NCI-H1417 treated with DMSO at 0.1 percent for 48 hours (cell line): ENCODE data around the gene IER5L.
"Not testable (repeated sequence)": the region's sequence is repeated elsewhere in the genome, so short reads cannot be mapped to it uniquely, and the experiment has no call there.

ENCODE experiments used
- DNase-seq: peaks from one replicate; lab custom pipeline; 2025; lab: John Stamatoyannopoulos, UW

The IER5L gene

DNA sequence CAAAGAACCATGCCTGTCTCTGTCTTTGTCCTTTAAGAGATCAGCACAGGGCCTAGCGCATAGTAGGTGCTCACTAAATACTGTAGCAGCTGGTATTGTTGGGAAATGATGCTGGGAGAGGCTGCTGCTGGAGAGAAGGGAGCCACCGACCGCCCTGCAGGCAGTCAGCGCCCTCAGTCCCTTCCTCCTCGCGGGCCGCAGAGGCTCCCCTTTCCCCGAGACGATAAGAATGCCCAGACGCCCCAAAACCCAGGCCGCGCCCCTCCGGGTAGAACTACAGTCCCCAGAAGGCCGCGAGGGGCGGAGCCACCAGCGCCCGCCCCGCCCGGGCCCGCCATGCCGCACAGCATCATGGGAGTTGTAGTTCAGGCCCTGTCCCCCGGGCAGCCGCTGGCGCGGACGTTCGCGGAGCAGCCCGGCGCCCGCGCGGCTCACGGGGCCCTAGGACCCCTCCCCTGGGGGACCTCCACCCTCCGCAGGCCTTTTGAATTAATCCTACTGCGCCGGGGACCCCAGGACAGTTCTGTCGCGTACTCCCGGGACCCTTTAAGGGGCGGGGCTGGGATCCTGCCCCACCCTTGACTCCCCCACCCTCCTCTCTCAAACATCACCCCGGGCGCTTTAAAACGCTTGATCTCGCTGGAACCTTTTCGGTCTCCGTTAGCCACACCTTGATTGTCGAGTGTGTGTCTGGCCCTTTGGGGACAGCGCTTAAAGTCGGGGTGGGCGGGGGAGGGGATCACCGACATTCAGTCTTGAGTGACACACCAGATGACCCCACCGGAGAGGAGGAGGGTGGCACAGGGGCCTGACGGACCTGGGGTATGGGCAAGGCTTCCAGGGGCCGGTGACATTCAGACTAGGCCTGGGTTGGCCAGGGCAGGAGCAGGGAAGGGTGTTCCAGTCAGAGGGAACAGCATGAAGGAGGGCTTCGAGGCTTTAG, 24.8 kb upstream of the IER5L start:
- no peak for DNase-seq

DNA sequence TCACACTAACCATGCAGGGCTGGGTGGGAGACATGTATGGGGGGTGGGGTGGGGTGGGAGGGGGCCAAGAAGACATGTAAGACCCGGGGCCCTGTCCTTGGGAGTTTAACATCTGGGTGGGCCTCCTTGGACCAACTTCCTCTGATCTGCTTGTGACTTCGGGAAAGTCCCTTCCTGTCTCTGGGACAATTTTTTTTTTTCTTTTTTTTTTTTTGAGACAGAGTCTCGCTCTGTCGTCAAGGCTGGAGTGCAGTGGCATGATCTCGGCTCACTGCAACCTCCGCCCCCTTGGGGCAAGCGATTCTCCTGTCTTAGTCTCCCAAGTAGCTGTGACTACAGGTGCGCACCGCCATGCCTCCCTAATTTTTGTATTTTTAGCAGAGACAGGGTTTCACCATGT, 23.8 kb upstream of the IER5L start:
- DNase-seq: no peak

DNA sequence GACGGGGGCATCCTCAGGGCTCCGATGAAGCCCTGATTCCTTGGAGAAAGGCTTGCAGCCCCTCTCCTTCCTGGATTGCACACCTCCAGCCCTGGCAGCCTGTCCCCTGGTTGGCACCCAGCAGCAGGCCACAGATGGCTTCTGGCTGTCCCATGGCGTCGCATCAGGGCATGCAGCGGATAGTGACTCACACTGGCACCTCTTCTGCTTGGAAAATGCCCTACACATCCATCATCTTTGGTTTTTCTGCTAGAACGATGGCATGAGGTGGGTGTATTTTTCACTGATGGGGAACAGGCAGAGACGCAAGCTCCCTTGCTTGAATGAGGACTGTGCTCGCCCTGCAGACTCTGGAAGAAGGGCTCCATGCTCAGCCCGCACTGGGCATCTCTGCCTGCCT, 23.2 kb upstream of the IER5L start:
- DNase-seq: no peak

DNA sequence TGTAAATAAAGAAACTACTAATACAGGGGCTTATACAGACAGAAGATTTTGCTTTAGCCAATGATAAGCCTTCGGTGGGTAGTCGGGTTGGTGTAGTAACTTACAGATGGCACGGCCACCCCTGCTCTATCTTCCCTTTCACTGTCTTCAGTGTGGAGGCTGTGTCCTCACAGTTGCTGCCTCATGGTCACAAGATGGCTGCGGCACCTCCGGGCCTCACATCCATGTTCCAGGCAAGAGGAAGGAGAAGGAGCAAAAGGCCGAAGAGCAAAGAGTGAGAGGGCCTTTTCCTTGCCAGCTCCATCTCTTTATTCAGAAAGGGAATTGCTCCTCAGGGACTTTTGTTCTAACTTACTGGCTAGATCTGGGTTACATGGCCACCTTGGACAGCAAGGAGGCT, 22.2 kb upstream of the IER5L start:
- DNase-seq: no peak

DNA sequence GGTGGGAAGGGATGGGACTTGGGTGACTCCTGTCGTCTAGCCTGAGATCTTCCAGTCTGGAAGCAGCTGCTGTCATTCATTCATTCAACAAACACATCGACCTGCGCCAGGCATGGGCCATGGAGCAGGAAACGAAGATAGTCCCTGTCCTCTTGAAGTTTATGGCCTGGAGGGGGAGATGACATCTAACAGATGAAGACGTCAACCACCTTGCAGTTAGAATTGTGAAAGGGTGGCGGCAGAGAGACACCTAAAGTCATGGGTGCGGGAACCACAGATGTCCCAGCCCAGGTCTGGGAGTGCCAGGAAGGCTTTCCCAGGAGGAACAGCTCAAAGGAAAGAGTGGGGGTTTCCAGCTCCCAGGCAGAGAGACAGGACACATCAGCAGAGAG, 21.0 kb upstream of the IER5L start:
- no peak for DNase-seq

DNA sequence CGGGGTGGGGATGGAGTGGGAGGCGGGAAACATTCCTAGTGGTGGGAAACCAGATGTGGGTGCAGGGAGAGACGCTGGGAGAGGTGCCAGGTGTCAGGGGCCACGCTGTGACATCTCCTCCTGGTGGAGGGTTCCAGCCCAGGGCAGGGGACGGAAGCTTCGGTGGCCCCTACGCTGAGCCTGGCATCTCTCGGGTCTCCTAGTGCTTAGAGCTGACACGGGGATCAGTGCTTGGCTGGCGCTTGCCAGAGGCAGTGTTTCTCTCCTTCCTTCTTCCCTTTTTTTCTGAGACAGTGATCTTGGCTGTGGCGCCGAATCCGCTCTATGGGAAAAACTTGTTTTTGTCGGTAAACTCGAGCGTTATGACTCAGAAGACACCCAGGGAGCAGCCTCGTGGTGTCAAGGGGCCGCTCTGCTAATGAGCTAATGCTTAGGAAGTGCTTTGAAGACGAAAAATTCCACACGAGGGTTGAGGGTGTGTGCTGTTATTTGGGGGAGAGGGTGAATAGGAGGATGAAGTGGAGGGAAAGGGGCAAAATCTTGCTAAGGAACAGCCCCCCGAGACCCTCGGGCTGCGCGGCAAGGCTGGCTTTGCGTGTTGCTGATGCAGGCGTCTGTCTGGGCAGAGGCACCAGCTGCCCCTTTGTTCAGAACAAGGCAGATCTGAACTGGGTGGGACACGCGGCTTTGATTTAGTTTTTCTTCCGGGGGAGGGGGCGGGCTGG, 20.4 kb upstream of the IER5L start:
- DNase-seq: no peak

DNA sequence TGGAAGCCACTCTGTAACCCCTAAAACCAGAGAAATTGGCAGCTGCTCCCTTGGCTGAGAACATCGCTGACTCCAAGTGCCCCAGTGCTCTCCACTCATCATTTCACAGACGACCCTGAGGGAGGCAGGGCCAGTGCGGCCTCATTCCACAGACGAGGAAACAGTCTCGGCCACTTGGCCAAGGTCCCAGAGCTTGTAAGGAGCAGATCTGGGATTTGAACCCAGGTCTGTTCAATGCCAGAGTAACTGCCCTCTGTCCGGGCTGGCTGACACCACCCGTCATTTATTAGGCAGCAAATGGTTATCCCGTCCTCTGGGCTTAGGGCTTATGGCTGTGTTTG, 19.9 kb upstream of the IER5L start:
- no peak for DNase-seq

DNA sequence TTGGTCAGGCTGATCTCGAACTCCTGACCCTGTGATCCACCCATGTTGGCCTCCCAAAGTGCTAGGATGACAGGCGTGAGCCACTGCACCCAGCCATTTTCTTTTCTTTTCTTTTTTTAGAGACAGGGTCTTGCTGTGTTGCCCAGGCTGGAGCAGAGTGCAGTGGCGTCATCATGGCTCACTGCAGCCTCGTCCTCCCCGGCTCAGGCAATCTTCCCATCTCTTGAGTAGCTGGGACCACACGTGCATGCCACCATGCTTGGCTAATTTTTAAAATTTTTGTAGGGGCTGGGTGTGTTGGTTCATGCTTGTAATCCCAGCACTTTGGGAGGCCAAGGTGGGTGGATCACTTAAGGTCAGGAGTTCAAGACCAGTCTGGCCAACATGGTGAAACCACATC, 19.0 kb upstream of the IER5L start:
- not testable (repeated sequence) for DNase-seq

DNA sequence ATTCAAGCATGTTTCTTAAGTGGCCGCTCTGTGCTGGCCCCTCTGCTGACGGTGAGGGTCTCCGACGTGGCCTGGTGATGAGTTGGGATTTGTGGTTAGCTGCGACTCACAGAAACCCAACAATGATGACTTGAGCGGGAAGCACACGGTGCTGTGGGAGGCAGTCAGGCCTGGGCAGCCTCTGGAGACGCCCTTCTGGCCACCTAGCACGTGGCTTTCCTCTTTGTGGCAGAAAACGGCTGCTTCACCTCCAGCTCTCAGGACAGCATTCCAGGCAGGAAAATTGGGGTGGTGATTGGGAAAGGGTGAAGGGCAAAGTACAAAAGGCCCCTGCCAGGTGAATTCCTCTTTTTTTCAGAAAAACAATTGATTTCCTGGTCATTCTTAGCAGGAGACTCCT, 17.5 kb upstream of the IER5L start:
- DNase-seq: no peak

DNA sequence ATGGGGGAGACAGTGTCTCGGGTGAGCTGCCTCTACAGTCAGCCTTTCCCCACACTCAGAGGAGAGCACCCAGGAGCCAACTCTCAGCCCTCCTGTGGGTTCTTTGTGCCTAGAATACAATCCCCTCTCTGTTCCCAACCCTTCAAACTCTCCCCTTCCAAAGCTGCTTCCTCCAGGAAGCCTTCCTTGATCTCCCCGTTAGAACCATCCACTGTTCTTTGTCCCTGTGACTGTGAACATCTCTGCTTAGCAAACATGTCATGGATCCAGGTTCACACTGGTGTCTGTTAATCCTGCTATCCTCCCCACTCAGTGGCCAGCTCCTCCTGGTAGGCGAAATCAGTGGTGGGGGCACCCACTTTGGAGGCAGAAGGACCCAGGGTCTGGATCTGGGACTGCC, 16.2 kb upstream of the IER5L start:
- DNase-seq: no peak

DNA sequence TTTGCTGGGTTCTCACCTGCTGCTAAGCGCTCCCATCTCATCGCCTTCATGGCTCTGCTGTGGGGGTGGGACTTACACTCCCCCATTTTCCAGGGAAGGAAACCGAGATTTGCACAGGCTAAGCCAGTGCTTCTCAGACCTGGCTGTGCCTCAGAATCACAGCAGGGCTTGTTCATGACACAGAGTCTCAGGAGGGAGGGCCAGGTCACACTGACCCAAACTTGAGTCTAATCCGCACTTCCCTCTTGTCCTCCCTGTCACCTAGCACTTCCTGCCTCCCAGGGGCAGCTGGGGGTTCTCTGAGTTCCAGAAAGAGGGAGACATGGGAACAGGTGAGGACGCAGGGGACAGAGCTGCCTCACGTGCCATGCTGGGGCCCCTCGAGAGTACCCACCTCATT, 15.6 kb upstream of the IER5L start:
- DNase-seq: no peak

DNA sequence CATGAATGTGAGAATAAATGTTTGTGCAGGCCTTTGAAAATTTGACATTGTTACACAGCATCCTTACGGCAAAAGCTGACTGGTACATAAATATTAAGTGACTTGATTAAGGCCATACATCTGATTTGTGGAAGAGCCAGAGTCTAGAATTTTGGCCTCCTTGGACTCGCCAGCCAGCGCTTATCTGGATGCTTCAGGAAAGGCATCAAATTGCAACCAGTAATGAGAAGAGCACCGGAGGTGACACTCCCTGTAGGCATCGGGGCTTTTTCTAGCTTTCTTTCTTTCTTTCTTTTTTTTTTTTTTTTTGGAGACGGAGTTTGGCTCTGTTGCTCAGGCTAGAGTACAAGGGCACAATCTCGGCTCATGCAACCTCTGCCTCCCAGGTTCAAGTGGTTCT, 13.2 kb upstream of the IER5L start:
- no peak for DNase-seq

DNA sequence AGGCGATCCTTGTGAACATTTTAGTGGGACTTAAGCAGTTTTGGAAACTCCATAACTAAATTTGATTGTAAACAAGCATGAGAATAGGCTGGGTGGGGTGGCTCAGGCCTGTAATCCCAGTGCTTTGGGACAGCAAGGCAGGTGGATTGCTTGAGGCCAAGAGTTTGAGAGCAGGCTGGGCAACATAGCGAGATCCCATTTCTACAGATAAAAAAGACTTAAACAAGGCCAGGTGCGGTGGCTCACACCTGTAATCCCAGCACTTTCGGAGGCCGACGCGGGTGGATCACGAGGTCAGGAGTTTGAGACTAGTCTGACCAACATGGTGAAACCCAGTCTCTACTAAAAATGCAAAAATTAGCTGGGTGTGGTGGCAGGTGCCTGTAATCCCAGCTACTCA, 11.9 kb upstream of the IER5L start:
- DNase-seq: not testable (repeated sequence)

DNA sequence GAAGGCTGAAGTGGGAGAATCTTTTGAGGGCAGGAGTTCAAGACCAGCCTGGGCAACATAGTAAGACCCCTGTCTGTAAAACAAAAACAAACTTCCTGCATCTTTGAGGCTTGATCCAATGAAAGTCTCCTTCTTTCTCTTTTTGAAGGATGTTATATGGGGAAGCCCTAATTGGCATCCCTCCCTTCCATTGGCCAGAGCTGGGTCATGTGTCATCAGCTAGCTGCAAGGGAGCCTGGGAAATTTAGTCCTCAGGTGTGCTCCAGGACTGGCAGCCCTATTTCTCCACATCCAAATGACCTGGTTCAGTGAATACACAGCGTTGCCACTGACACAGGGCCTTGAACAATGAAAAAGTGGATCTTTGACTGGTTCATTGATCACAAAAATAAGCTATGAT, 9.0 kb upstream of the IER5L start:
- DNase-seq: no peak

DNA sequence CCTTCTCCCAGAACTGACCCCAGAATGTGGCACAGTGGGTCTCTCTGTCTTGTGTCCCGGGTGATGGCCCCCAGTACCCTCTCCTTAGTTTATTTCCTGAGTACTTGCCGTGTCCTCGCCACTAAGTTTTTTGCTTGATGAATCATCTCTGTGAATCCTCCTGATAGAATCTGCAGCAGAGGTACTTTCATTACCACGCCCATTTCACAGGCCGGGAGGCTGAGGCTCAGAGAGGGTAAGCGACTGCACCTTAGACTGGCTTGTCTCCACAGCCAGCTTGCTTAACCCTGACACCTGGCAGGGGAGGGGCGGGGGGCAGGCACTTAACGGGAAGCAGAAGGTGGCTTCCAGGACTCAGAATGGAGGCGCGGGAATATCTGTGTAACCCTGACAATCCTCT, 7.9 kb upstream of the IER5L start:
- no peak for DNase-seq

DNA sequence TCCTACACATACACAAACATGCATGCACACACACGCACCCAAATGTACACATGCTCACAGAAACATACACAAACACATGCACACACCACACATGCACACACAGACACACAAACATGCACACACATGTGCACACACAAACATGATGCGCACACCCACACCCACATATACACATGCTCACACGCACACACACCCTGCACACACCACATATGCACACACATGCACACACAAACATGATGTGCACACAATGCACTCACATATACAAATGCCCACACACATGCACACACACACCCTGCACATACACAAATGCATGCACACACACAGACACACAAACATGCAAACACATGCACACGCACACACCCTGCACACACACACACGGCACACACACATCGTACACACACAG, 7.3 kb upstream of the IER5L start:
- no peak for DNase-seq

DNA sequence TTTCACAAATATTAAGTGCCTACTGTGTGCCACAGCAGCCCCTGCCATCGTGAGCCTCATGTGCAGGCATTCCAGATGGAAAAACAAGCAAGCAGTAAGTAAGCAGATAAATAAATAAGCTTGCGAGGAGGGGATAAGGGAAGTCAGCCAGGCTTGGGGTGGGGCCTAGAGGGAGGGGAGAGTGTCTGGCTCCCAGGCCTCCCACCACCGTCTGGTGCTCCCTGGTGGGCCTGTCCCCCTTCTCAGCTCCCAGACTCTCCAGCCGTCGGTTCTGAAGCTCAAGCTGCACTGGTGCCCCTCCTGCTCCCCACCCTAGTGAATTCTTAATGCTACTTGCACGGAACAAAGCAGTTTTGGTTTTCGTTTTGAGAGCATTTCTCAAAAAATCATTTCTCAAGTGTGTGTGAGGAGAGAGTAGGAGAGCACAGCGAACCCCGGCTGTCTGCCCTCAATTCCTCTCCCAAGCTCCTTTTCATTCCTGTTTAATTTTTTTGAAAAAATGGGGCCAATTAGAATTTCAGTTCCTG, 6.6 kb upstream of the IER5L start:
- DNase-seq: no peak

DNA sequence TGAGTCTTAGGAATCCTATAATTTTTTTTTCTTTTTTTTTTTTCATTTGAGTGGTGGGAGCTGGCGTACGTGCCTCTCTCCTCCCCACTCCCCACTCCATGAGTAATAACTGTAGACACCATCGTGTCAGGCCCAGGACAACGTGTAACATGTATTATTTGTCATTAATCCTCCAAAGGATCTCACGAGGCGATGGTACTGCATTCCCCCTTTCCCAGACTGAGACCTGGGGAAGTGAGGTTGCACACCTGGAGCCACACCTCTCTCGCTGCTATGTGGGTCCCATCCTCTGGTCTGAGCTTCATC, 6.1 kb upstream of the IER5L start:
- DNase-seq: no peak

DNA sequence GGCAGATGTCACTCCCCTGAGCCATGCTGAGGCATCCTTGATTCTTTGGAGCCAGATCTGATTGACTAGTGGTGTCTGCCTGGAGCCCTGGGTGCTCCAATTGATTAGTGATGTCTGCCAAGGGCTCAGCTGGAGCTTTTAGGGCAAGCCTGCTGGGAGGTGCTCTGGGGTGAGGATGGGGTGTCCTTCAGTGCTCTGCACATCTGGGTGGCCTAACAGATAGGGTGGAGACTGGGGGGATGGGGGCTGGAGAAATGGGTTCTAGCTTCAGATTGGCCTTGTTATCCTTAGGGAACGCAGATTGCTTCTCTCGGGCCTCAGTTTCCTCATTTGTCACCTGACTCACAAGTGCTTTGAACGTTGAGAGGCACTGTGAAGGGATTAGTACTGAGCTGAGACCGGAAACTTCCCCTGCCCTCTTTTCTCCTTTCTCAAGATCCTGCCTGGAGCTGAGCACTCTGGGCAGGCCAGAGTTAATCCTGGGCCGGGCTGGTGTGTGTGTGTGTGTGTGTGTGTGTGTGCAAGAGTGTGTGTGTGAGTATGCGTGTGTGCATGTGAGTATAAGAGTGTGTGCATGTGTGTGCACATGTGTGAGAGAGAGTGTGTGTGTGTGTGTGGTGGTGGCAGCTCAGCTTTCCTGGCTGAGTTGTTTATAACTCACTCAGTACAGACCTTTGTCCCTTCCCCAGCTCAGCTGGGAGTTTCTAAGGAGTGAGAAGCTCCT, 5.6 kb upstream of the IER5L start:
- no peak for DNase-seq

DNA sequence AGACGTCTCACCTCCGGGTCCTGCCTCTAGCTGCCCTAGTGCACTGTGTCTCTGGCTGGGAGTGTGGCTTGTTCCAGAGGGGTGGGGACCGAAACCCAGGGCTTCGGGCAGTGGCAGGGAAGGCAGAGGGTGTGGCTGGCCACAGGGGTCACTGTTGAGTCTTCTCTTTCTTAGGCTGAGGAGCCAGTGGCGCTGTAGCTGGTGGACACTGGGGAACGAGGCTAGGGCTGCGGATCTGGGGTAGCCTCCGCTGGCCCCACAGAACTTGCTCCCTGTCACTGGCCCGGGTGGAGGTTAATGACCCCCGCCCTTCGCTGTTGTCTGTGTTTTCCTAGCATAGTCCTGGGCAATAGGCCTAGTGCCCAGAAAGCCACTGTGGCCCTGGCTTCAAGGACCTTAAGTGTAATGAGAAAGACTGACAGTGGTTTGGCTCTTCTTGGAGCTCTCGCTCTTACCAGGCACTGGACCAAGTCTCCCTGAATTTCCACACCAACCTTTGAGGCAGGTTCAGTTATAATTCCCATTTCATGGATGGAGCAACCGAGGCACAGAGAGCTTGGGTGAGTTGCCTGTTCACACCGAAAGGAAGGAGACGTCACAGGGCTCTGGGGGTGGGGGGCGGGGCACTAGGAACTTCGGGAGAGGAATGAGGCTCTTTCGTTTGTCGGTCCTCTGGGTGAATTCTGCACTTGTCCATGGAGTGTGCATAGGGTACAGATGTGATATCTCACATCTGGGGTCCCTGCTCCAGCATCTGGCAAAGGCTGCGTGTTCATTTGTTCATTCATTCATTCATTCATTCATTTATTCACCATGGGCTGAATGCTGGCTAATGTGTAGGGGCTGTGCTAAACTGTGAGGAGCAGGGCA, 4.8 kb upstream of the IER5L start:
- no peak for DNase-seq

DNA sequence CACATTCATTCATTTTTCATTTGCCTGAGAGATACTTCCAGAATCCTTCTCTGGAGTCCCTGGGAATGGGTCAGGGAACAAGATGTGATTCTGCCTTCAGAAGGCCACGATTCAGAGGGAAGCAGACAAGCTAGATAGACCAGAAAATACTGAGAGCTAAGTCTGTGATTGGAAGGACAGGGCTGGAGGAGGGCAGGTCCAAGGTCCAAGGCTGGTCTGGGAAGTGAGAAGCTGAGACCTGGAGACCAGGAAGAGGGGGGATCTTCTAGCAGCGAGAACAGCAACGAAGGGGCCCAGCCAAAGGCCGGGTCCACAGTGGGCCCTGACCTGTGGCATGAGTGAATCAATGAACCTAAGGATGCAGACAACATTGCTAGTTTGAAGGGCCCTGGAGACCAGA, 4.1 kb upstream of the IER5L start:
- DNase-seq: no peak

DNA sequence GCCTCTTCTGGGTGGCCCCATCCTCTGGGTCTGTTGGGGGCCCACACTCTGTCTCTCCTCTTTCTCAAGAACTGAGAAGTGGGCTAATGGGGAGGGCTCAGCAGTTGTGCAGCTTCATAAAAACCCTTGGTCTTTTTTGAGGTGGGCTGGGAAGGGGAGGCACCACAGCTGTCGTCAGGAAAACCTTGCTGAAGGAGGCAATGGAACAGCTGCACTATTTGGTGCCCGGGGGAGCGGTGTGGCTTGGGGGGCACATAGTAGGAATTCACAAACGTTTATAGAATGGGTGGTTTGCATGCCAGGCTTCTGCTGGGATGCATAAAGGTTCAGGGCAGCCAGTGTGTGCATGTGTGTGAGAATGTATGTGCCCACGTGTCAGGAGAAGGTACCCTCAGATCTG, 3.2 kb upstream of the IER5L start:
- no peak for DNase-seq
